GM21381 (cell line): ENCODE measurements around the gene SH3BP2.

Source experiments
- ATAC-seq: cut with Tn5 transposase; IDR thresholded peaks from one replicate; pipeline ENCODE4 v1.9.1; 2021; ENCODE audit warnings: mild to moderate bottlenecking, moderate library complexity; ENCODE audit not compliant: unreplicated experiment

Gene SH3BP2

DNA sequence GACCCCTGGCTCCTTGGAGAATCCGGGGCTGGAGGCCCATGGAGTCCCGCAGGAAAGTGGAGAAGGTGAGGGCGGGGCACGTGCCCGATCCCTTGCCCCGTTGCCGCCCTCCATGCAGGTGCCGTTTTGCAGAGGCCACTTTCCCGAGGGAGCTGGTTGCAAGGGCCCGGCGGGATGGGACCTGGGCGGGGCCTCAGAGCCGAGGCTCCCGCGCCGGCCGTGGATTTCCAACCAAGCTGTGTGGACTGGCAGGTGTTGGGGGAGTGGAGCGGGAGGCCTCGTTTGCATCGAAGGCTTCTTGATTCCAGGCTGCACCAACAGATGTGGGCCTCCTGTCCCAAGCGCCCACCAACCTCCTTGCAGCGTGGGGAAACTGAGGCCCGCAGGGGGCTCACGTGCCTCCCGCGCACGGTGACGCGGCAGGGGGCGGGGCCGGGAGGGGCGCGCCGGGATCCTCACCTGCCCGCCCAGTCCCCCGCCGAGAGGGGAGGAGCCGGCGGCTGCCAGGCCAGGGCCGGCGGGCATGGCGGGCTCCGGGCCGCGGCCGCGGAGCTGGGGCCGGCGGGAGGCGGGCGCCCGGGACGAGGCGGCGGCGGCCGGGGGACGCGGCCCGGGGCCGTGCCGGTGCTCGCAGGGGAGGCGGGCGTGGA is 24.9 kb downstream of the SH3BP2 start:
- no peak for ATAC-seq

DNA sequence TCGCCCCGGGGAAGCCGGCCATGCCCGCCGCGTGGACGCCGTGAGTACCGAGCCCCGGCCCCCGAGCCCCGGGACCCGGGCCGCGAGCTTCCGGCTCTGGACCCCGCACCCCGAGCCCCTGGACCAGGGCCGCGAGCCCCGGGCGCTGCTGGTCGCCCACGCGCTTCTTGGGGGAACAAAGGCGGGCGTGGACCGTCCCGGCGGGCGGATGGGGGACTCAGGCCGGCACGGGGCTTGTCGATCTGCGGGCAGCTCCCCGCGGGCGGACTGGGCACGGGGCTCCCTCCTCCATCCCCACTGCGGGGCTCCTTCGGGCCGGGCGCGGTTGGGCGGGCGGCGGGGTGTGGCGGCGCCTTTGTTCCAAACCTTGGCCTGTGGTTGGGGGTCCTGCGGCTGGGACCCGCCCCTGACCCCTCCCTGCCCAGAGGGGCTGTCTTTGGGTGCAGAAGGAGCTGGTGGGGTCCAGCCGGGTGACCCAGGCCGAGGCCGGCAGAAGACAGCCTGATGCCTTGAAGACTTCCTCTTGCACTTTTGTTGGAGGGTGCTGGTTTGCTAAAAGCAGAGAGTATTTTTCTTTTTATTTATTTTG is 25.6 kb downstream of the SH3BP2 start:
- ATAC-seq = no peak

DNA sequence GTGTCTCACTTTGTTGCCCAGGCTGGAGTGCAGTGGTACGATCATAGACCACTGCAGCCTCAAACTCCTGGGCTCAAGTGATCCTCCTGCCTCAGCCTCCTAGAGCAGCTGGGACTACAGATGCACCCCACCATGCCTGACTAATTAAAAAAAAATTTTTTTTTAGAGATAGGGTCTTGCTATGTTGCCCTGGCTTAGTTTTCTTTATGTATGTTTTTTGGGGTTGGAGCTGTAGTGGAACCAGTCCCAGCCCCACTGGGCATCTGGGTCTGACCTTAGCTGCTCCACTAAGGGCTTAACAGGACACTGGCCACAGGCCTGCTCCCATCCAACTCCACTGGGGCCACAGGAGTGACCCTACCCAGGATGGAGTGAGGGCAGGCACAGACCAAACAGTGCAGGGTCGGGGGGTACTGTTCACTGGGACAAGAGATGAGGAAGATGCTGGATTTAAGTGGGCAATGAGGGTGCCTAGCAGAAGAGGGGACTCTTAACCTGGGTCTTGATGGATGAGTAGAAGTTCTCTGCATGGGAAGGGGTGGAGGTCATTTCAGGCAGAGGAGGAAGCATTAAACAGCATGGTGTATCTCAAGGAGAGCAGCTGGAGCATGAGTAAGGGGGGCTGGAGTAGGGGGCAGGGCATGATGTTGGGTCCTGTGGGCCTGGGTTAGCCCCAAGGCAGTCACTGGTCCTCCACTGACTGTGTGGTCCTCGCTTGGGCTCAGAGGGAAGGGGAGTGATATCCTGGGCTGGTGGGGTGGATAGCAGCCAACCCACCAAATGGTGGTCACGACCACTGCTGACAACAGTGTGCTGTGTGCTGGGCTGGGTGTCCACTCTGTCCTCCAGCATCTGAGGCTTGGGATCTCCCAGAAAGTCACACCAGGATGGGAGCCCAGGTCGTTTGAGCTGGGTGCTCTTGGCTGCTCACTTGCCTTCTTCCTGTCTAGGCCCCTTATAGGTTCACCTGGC is 26.6 kb downstream of the SH3BP2 start:
- no peak for ATAC-seq

DNA sequence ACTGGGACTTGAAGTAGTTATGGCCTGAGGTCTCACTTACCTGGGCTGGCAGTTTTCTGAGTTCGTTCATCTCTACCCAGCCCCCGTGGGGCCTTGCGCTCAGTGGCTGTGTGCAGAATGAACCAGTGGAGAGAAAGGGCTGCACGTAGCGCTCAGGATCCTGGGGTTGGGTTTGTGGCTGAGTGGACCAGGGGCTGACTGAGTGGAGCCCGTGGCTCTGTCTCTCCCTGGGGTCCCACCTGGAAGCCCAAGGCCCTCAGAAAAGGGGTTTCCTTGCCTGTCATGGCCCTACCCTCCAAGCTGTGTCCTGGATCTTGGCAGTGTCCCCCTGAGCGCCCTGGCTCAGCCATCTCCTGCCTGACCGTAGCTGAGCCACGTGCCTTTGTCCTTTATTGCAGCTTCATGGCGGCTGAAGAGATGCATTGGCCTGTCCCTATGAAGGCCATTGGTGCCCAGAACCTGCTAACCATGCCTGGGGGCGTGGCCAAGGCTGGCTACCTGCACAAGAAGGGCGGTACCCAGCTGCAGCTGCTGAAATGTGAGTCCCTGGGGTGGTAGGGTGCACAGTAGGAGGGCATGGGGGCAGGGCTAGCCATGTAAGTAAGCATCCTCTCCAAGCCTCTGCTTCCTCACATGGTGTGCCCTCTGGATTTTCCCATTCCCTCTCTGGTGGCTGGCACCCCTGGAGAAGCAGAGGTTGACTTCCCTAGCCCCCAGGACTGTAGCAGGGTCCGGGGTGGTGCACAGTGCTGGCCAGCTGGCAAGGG is 27.5 kb downstream of the SH3BP2 start:
- ATAC-seq = no peak

DNA sequence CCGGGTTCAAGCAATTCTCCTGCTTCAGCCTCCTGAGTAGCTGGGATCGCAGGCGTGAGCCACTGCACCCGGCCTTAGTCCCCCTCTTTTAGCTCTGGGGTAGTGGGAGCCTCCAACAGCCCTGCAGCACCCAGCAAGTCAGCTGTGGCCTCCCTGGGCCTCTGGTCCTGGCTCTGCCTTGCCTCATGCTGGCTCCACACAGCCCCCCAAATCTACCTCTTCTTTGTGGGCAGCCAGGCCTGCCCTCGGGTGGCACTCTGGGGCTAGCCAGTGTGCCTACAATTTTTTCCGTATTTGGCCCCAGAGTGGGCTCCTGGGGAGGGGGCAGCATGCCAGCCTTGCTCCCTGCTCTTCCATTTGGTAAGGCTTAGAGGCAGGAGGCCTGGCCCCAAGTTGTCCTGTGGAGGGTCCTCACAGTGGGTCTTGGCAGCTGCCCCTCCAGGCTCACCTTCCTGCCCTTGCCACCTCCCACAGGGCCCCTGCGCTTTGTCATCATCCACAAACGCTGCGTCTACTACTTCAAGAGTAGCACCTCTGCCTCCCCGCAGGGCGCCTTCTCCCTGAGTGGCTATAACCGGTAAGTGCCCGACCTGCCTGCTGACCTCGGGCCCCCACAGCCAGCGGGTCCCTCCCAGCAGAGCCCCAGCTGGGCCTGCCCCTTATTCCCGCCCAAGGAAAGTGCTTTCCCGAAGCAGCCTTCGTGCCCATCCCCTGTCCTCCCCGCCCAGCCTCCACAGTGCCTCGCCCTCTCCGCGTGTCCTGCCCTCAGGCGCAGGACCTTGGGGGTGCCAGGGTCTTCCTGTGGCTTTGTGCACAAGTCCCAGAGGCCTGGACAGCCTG is 29.8 kb downstream of the SH3BP2 start:
- no peak for ATAC-seq

DNA sequence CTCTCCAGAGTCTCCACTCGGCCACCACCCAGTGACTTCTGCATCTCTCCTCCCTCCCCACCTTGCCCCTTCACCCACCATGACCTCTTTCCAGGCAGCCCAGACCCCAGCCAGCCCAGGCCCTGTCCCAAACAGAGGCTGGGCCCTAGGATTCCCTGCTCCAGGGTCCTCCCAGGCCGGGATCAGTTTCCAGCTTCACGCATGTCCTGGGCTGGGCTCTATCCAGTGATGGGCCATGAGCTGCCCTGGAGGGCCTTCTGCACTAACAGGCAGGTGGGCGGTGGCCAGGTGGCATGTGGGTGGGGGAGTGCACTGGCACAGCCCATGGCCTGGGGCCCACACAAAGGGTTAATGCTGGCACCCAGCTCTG is 30.4 kb downstream of the SH3BP2 start:
- no peak for ATAC-seq

DNA sequence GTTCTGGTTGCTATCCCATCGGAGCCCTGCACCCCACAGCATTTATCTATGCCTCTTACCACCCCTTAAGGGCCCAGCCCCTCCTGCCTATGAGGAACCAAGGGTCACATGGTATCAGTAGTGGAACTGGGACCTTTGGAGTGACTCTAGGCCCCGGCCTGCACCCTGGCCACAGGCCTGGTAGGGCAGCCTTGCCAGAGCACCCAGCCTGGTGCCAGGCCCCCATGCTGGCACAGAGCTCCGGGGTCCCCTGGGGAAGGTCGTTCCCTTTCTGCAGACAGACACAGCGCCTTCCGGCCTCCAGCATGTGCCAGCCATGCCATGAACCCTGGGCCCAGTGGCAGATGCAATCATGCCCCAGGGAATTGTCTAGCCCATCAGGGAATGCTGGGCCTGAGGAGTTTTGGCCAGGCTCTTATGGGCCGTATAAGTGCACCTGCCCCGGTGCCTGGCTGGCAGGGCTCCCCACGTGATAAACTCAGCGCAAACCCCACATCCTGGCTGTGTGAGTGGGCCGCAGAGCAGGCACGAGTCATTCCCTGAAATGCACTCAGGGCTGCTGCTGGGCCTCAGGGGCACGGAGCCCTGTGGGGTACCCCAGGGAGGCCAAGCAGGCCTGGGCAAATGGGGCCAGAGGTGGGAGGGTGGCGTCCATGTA is 30.9 kb downstream of the SH3BP2 start:
- ATAC-seq = no peak

DNA sequence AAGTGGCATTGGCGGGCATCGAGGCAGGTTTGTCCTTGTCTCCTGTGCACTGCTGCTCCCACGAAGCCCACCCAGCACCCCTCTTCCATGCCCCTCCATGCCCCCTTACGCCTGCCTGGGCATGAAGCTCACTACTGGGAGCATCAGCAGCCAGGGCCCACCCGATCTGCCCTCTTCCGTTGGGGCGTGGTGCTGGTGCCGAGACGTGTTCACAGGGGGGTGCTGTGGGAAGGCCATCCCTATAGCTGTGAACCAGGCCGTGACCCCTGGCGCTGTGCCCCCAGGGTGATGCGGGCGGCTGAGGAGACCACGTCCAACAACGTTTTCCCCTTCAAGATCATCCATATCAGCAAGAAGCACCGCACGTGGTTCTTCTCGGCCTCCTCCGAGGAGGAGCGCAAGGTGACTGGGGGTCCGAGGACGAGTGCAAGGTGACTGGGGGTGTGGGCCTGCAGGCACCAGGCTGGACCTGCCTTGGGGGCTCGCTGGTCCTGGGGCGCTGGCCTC is 31.5 kb downstream of the SH3BP2 start:
- ATAC-seq = no peak

DNA sequence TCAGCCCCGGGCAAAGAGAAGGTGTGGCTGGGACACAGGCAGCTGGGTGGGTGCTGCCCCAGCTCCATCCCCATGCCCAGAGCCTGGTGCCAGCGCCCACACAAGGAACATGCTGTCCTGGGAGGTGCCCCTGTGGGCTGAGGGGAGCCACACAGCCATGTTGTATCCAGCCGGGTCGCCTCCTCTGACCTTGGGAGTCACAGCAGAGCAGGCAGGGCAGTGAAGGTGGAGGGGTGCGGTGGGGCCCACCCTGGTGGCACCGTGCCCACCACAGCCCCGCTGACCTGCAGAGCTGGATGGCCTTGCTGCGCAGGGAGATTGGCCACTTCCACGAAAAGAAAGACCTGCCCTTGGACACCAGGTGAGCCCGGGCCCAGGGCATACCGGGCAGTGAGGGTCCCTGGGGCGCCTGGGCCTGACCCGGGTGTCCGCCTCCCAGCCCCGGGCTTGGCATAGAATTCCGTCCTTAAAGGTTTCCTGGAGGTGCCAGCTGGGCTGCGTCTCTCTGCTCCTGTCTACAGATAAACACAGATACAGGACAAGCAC is 32.0 kb downstream of the SH3BP2 start:
- no peak for ATAC-seq

DNA sequence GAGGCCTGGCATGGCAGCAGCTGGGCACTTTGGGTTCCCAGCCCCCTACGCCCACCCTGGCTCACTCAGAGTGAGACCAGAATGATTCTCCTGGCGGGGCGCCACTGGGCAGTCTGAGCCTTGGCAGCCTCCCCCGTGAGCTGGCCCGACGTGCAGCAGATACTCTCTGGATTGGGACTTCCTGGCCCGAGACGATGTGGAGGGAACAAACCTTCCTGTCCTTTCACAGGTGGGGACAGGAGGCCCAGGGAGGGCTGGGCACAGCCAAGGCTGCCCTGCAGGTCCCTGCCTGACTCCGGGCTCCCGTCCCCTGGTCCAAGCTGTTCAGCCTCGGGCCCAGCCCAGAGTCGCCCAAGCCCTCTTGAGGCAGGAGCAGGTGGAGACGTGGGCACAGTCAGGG is 32.9 kb downstream of the SH3BP2 start:
- no peak for ATAC-seq

DNA sequence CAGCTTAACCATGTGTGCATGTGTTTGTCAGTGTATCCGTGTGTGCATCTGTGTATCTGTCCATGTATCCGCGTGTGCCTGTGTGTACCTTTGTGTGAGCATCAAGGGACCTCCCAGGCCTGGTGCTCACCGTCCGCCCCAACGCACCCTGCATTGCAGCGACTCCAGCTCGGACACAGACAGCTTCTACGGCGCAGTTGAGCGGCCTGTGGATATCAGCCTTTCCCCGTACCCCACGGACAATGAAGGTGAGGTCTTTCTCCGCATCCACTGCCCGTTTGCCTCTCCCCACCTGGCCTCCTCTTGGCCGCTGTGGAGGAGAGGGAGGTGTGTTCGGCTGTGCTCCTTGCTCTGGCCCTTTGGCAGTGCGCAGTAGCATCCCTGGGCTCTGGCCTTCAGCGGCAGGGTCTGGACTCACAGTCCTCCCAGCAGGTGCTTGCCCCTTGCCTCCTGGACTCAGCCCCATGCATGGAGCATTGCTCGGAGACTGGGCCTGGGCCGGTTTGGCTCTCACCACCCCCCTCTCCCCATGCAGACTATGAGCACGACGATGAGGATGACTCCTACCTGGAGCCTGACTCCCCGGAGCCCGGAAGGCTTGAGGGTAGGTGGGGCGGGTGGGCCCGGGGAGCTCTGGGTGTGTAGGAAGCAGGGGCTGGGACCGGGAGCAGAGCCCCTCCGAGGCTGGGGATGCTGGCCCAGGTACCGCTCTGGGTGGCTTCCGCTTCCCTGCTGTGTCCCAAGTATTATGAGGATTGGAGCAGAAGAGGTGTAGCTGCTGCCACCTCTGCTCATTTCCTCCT is 34.4 kb downstream of the SH3BP2 start:
- no peak for ATAC-seq

DNA sequence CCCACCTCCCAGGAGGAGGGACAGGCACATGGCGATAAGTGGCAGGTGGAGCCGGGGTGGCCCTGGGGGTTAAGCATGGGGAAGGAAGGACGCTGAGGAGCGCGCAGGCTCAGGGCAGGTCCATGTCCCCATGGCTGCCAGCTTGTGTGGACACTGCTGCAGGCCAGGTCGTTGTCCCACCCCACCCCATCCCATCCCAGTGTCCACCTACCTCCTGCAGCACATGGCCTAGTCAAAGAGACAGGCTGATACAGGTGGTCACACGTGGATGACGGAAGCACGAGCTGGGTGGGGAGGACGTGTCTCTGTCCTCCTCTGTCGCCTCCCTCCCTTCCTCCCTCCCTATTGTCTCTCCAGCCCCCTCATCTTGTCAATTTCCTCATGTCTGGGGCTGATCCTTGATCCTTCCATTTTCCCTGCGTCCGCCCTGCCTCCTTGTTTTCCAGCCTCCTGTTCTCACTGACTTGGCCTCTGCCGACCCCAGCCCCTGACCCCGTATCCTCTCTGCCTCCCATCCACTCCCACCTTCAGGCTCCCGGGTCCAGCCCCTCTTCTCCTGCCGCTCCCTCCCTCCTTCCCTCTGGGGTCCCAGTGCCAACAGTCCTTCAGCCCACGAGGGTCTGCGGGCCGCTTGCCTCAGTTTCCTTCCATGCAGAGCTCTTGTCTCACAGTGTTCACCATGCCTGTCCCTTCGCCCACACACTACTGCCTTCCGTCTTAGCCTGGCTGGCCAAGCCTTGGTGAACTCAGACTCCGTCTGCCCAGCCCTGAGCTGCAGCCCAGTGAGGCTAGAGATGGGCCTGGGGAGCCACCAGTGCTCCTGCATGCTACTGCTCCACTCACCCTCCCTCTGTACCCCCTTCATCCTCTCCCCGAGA is 35.2 kb downstream of the SH3BP2 start:
- no peak for ATAC-seq

DNA sequence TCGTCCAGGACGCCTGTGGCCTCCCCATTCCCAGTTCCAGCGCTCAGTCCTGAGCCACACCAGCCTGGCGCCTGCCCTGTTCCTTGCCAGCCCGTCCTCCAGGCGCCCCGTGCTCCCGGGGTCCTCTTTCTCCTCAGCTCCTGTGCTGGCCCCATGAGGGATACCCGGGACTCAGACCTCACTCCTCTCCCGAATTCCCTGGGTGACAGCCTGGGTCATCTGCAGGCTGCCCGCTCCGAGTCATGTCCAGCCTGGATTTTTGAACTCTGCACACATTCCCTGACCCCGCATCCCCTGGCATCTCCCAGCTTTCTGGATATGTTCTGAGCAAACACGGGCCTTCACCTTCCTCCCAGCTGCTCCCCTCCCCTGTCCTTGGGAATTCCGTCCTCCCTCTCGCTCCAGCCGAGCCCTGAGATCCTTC is 35.9 kb downstream of the SH3BP2 start:
- ATAC-seq = no peak

DNA sequence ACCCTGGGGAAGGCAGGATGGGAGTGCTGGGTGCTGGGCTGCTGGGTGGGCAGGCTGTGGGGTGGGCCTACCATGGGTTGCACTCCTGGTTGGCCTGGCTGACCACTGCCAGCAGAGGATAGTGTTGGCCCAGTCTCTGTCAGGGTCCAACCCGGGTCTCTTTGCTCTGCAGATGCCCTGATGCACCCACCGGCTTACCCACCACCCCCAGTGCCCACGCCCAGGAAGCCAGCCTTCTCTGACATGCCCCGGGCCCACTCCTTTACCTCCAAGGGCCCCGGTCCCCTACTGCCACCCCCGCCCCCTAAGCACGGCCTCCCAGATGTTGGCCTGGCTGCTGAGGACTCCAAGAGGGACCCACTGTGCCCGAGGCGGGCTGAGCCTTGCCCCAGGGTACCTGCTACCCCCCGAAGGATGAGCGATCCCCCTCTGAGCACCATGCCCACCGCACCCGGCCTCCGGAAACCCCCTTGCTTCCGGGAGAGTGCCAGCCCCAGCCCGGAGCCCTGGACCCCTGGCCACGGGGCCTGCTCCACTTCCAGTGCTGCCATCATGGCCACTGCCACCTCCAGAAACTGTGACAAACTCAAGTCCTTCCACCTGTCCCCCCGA is 36.5 kb downstream of the SH3BP2 start:
- no peak for ATAC-seq

DNA sequence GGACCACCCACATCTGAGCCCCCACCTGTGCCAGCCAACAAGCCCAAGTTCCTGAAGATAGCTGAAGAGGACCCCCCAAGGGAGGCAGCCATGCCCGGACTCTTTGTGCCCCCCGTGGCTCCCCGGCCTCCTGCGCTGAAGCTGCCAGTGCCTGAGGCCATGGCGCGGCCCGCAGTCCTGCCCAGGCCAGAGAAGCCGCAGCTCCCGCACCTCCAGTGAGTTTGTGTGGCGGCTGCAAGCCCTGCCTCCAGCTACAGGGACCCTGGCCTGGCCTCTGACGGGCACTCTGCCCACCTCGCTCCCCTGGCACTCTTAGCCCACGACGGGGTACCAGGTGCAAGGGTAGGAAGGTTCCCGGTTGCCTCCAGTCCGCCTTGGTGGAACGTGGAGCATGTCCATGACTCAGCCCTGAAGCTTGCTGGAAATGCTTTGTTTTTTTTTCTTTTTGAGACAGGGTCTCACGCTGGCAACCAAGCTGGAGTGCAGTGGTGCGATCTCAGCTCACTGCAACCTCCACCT is 37.1 kb downstream of the SH3BP2 start:
- no peak for ATAC-seq

DNA sequence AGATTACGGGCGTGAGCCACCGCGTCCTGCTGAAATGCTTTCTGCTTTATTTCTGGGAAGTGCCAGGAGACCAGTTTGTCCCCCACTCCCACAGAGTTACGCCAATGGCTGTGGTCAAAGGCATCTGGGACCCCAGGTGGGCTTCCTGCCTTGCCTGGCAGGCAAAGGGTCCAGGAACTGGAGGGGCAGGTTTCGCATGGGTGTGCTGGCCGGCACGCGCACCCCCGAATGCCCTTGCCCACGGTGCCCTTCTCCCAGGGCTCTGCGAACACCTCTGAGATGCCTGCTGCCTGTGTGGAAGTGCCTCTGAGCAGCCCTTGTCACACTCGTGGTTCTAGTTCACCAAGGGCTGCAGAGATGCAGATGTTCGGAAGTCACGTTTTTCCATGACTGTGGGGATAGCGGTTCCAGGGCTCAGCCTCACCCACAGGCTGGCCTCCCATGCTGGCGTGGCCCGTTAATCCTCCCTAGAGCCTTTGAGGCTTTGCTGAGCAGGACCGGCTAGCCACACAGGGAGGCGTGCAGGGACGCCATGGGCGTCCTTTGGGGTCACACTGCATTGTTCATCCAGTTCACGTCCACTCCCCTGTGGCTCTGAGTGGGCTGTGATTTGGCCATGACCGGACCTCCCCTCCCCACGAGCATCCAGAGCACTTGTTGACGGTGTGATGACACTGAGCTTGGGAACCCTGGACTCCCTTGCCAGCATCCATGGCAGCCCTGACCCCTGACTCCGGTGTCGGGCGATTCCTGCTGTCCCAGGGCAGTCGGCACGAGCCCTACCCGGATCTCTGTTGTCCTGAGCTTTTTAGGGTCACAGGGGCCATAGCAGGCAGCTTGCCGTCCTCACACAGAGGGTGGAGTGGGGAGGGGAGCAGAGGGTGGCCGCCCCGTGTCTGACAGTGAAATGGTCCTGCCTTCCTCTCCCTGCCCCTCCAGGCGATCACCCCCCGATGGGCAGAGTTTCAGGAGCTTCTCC is 38.0 kb downstream of the SH3BP2 start:
- ATAC-seq = no peak
